Ascending aorta (tissue), 2 donors: ENCODE results near the gene CAMK1D. TPM values are rescaled to one million over a fixed set of nuclear protein-coding genes. Genes with fewer than 3 reads are reported as not detected.

Experiments
- DNase-seq, 2 donors: peaks; one replicate each; pipeline ENCODE4 v3.0.0-alpha.2; 2019; ENCODE audit warnings: low spot score in 2 of 2
- H3K27ac ChIP-seq, 2 donors: fragments of 200-600 bp; sonication (generic); one replicate each; pipeline ENCODE4 v1.5.1; 2016 to 2017; ENCODE audit warnings: mild to moderate bottlenecking in 1 of 2
- H3K27me3 ChIP-seq: fragments of 200-600 bp; sonication (generic); one replicate; pipeline ENCODE4 v1.5.1; 2017
- H3K36me3 ChIP-seq, 2 donors: fragments of 200-600 bp; sonication (generic); one replicate each; pipeline ENCODE4 v1.5.1; 2016
- H3K4me1 ChIP-seq, 2 donors: fragments of 200-600 bp; sonication (generic); one replicate each; pipeline ENCODE4 v1.5.1; 2016 to 2017; ENCODE audit warnings: mild to moderate bottlenecking in 1 of 2
- H3K4me3 ChIP-seq, 2 donors: fragments of 200-600 bp; sonication (generic); one replicate each; pipeline ENCODE4 v1.5.1; 2016 to 2017; ENCODE audit warnings: mild to moderate bottlenecking in 1 of 2
- H3K9me3 ChIP-seq, 2 donors: fragments of 200-600 bp; sonication (generic); one replicate each; pipeline ENCODE4 v1.5.1; 2016
- intact Hi-C: fragments of 100-400 bp; cut with DNase I; formaldehyde crosslinking; loops from one replicate; pipeline ENCODE4 v1.15.1; 2023
- total RNA-seq: library from RNA; depleted of rRNA; stranded (reverse); fragments of >200 nt; gene quantifications from one replicate; pipeline ENCODE4 v1.1.0, GENCODE V29; 2016
- TF ChIP-seq, protein P1 (sequence below), 3 experiments: fragments of 200-600 bp in 2 of 3; fragments of 450-650 bp in 1 of 3; sonication (generic) in 2 of 3; IDR thresholded peaks; one replicate each; pipeline ENCODE4 v1.5.1; 2016 to 2019; ENCODE audit warnings: antibody characterized with exemption in 3 of 3, mild to moderate bottlenecking in 1 of 3, moderate library complexity in 1 of 3

The CAMK1D gene
- total RNA-seq, 1 donor from 2014 or later, result 4.2 TPM

DNA sequence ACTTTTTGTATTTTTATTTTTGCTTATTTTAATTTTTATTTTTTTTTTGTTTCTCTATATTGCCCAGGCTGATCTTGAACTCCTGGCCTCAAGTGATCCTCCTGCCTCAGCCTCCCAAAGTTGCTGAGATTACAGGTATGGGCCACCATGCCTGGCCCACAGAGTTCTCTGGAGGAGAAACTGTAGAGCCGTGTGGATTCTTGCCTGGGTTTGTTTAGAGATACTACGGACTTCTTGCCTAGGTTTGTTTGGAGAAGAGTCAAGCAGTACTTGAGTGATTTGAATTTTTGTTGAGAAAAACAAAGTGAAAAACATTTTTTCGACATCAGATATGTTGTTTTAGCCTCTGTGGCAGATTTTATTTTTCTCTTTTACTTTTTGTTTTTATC lies 99.0 kb downstream of the CAMK1D start:
- peak overlapping the region; percentile 32 to 34 for H3K4me3 ChIP-seq
- no peak for DNase-seq
- no peaks in the 10 kb centered on the region for H3K27me3 ChIP-seq
- H3K36me3 ChIP-seq, result no peaks in the 10 kb centered on the region
- peaks cover 0 to 14% of the 10 kb centered on the region in 2 donors for H3K4me1 ChIP-seq
- TF ChIP-seq, protein P1, sequence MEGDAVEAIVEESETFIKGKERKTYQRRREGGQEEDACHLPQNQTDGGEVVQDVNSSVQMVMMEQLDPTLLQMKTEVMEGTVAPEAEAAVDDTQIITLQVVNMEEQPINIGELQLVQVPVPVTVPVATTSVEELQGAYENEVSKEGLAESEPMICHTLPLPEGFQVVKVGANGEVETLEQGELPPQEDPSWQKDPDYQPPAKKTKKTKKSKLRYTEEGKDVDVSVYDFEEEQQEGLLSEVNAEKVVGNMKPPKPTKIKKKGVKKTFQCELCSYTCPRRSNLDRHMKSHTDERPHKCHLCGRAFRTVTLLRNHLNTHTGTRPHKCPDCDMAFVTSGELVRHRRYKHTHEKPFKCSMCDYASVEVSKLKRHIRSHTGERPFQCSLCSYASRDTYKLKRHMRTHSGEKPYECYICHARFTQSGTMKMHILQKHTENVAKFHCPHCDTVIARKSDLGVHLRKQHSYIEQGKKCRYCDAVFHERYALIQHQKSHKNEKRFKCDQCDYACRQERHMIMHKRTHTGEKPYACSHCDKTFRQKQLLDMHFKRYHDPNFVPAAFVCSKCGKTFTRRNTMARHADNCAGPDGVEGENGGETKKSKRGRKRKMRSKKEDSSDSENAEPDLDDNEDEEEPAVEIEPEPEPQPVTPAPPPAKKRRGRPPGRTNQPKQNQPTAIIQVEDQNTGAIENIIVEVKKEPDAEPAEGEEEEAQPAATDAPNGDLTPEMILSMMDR (IDR thresholded peaks at IDR 0.05), result no peak
- intact Hi-C loops, result loop anchor here (2.0 kb wide), 1 partner anchor 36 kb away; no protein-coding TSS in a partner anchor
- H3K9me3 ChIP-seq, result no peaks in the 10 kb centered on the region
- peak overlapping the region; percentile 55 to 66 for H3K27ac ChIP-seq

DNA sequence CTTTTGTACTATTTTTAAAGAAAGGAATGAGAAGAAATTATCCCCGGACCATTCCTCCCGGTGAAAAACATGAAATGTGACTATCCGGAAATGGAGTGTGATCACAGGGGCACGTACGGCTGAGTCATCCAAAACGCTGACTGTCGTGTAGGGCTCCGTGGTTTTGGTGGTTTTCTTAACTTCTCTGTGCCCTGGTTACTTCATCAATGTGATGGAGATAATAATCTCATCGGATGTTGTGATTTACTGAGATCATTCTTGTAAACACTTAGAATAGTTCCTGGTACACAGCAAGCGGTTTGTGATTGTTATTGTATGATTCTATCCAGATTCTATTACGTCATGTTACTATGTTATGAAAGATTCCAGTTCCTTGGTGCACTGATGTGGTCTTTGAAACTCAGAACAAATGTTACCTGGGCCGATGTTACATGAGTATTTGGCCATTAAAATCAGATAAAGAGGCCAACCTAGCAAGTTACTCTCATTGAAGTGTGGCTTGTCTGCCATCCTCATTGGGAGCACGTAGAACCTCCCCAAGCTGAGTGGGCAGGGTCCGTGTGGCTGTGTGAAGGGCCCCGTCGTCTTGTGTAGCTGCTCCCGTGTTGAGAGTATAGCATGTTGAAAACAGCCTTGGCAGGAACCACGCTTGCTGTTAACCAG lies 99.5 kb downstream of the CAMK1D start:
- TF ChIP-seq, protein P1 (IDR thresholded peaks at IDR 0.05), result no peak
- Histone ChIP-seq H3K36me3 (no peaks in the 10 kb centered on the region), H3K4me1 (peaks cover 0 to 14% of the 10 kb centered on the region in 2 donors), H3K9me3 (no peaks in the 10 kb centered on the region), H3K27ac (peak overlapping the region; percentile 55 to 66), H3K4me3 (peak overlapping the region; percentile 32 to 34), H3K27me3 (no peaks in the 10 kb centered on the region)
- intact Hi-C loops, result loop anchor here (2.0 kb wide), 1 partner anchor 36 kb away; no protein-coding TSS in a partner anchor
- peak in 1 of 2 donors; percentile 79 for DNase-seq

DNA sequence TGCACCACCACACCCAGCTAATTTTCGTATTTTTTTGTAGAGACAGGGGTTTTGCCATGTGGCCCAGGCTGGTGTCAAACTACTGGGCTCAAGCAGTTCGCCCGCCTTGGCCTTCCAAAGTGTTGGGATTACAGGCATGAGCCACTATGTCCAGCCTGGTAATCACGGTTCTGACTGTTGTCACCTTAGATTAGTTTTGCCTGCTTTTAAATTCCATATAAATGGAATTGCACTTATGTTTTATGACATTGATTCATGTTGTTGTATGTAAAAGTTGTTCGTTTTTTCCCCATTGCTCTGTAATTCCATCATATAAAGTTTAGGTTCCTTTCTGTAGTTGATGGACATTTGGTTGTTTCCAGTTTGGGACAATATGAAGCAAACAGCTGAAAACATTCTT lies 106.0 kb downstream of the CAMK1D start:
- Histone ChIP-seq H3K36me3 (no peaks in the 10 kb centered on the region), H3K9me3 (no peaks in the 10 kb centered on the region), H3K4me1 (no peaks in the 10 kb centered on the region), H3K4me3 (no peak overlapping the region), H3K27me3 (no peaks in the 10 kb centered on the region), H3K27ac (no peak overlapping the region)
- no peak for DNase-seq
- intact Hi-C loops, result no loop called here
- TF ChIP-seq, protein P1 (IDR thresholded peaks at IDR 0.05), result no peak

DNA sequence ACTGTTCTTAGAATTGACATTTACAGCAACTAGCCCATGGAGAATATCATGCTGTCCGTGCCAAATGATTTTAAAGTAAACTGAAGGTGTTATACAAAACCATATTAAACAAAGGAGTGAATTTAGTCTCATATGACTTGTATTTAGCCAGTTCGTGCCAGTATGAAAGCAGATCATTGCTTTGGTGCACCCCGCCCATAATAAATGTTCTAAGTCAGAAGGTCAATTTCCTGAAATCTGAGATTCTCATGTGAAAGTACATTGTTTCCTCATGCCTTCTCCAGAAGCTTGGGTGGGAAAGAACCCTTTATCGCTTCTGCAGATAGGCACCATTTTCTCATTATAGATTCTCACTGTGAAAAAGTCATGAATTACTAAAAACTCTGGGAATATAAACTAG lies 106.4 kb downstream of the CAMK1D start:
- intact Hi-C loops, result no loop called here
- Histone ChIP-seq H3K27me3 (no peaks in the 10 kb centered on the region), H3K36me3 (no peaks in the 10 kb centered on the region), H3K9me3 (no peaks in the 10 kb centered on the region), H3K4me3 (no peak overlapping the region), H3K4me1 (no peaks in the 10 kb centered on the region), H3K27ac (no peak overlapping the region)
- TF ChIP-seq, protein P1 (IDR thresholded peaks at IDR 0.05), result no peak
- no peak for DNase-seq

DNA sequence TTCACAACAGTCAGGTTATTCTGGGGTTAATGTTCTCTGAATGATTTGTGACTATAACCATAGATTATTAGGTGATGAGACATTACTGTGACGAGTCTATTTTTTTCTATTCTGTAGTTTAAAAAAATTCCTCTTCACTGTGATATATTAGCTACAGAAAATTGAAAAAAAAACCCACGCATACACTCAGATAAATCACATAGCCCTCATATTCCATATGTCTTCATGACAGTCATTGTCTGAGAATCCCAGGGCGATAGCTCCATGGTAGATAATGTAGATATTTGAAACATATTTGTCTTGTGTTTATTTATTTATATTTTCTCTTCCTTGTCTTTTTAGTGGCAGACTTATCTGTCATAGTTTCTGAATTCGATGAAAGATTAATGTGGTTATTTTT lies 110.0 kb downstream of the CAMK1D start:
- Histone ChIP-seq H3K4me3 (peak overlapping the region in 1 of 2 donors; percentile 5), H3K27ac (no peak overlapping the region), H3K36me3 (no peaks in the 10 kb centered on the region), H3K27me3 (no peaks in the 10 kb centered on the region), H3K4me1 (no peaks in the 10 kb centered on the region), H3K9me3 (no peaks in the 10 kb centered on the region)
- intact Hi-C loops, result no loop called here
- no peak for DNase-seq
- TF ChIP-seq, protein P1 (IDR thresholded peaks at IDR 0.05), result no peak
